ENCODE measurements around the gene PLEKHG4B. TPM values are rescaled to one million over a fixed set of nuclear protein-coding genes. Genes with fewer than 3 reads are reported as not detected.
"Not testable (repeated sequence)": the region's sequence is repeated elsewhere in the genome, so short reads cannot be mapped to it uniquely, and the experiment has no call there.

The PLEKHG4B gene
- total and polyA plus RNA-seq, 3 experiments from 2014 or later, result not detected

GRCh38 chr5:162190-162564 is 70.2 kb downstream of the PLEKHG4B start:
- no peaks in the 10 kb centered on the region for H3K9me3 ChIP-seq (ENCODE audit: low read length)
- CTCF ChIA-PET, result no interaction called here
- Mint-ChIP-seq H3K36me3 (no peaks in the 10 kb centered on the region), H3K27ac (no peak overlapping the region), H3K27me3 (peaks cover 4 to 25% of the 10 kb centered on the region in 2 donors), H3K4me3 (no peak overlapping the region), H3K4me1 (no peaks in the 10 kb centered on the region), H3K9me3 (no peaks in the 10 kb centered on the region)
- H3K36me3 ChIP-seq (ENCODE audit: insufficient read depth, low read length), result no peaks in the 10 kb centered on the region
- no peaks in the 10 kb centered on the region for H3K27me3 ChIP-seq (ENCODE audit: insufficient read depth, low read length, poor library complexity, severe bottlenecking)
- no peak for DNase-seq
- no peak overlapping the region for H3K4me3 ChIP-seq (ENCODE audit: low read length)
- no peak overlapping the region for H3K27ac ChIP-seq (ENCODE audit: low read depth, low read length)
- POLR2A ChIA-PET, result no interaction called here
- no peaks in the 10 kb centered on the region for H3K4me1 ChIP-seq (ENCODE audit: insufficient read depth, low read length)

- no peaks in the 10 kb centered on the region for H3K27me3 ChIP-seq (ENCODE audit: insufficient read depth, low read length, poor library complexity, severe bottlenecking)
- Mint-ChIP-seq H3K4me3 (no peak overlapping the region), H3K4me1 (no peaks in the 10 kb centered on the region), H3K36me3 (no peaks in the 10 kb centered on the region), H3K27ac (no peak overlapping the region), H3K27me3 (peaks cover 4 to 23% of the 10 kb centered on the region in 2 donors), H3K9me3 (no peaks in the 10 kb centered on the region)
- H3K36me3 ChIP-seq (ENCODE audit: insufficient read depth, low read length), result no peaks in the 10 kb centered on the region
- H3K4me3 ChIP-seq (ENCODE audit: low read length), result no peak overlapping the region
- POLR2A ChIA-PET, result no interaction called here
- no peak for DNase-seq
- CTCF ChIA-PET, result no interaction called here
- H3K9me3 ChIP-seq (ENCODE audit: low read length), result no peaks in the 10 kb centered on the region
- no peaks in the 10 kb centered on the region for H3K4me1 ChIP-seq (ENCODE audit: insufficient read depth, low read length)
- no peak overlapping the region for H3K27ac ChIP-seq (ENCODE audit: low read depth, low read length)
Measured at GRCh38 chr5:162565-163337, 70.8 kb downstream of the PLEKHG4B start.

GRCh38 chr5:163338-163620 is 71.3 kb downstream of the PLEKHG4B start:
- H3K9me3 Mint-ChIP-seq, result no peaks in the 10 kb centered on the region
- H3K4me3 ChIP-seq (ENCODE audit: low read length), result no peak overlapping the region
- H3K27me3 ChIP-seq (ENCODE audit: insufficient read depth, low read length, poor library complexity, severe bottlenecking), result no peaks in the 10 kb centered on the region
- CTCF ChIA-PET, result no interaction called here
- no peaks in the 10 kb centered on the region for H3K36me3 Mint-ChIP-seq
- H3K4me1 ChIP-seq (ENCODE audit: insufficient read depth, low read length), result no peaks in the 10 kb centered on the region
- no peak overlapping the region for H3K27ac ChIP-seq (ENCODE audit: low read depth, low read length)
- POLR2A ChIA-PET, result no interaction called here
- H3K36me3 ChIP-seq (ENCODE audit: insufficient read depth, low read length), result no peaks in the 10 kb centered on the region
- no peak overlapping the region for H3K4me3 Mint-ChIP-seq
- no peaks in the 10 kb centered on the region for H3K9me3 ChIP-seq (ENCODE audit: low read length)
- peaks cover 4 to 23% of the 10 kb centered on the region in 2 donors for H3K27me3 Mint-ChIP-seq
- DNase-seq, result no peak
- no peak overlapping the region for H3K27ac Mint-ChIP-seq
- no peaks in the 10 kb centered on the region for H3K4me1 Mint-ChIP-seq

- no peaks in the 10 kb centered on the region for H3K4me1 ChIP-seq (ENCODE audit: insufficient read depth, low read length)
- H3K9me3 ChIP-seq (ENCODE audit: low read length), result no peaks in the 10 kb centered on the region
- Mint-ChIP-seq H3K9me3 (no peaks in the 10 kb centered on the region), H3K36me3 (no peaks in the 10 kb centered on the region), H3K27me3 (peaks cover 2 to 23% of the 10 kb centered on the region in 2 donors), H3K27ac (no peak overlapping the region), H3K4me1 (no peaks in the 10 kb centered on the region), H3K4me3 (no peak overlapping the region)
- CTCF ChIA-PET, result no interaction called here
- H3K36me3 ChIP-seq (ENCODE audit: insufficient read depth, low read length), result no peaks in the 10 kb centered on the region
- no peak for DNase-seq
- H3K27ac ChIP-seq (ENCODE audit: low read depth, low read length), result no peak overlapping the region
- POLR2A ChIA-PET, result no interaction called here
- no peaks in the 10 kb centered on the region for H3K27me3 ChIP-seq (ENCODE audit: insufficient read depth, low read length, poor library complexity, severe bottlenecking)
- H3K4me3 ChIP-seq (ENCODE audit: low read length), result no peak overlapping the region
Measured at GRCh38 chr5:163841-164240, 71.9 kb downstream of the PLEKHG4B start.

GRCh38 chr5:164244-164643 is 72.3 kb downstream of the PLEKHG4B start:
- CTCF ChIA-PET, result no interaction called here
- no peaks in the 10 kb centered on the region for H3K4me1 ChIP-seq (ENCODE audit: insufficient read depth, low read length)
- H3K27me3 Mint-ChIP-seq, result peaks cover 2 to 21% of the 10 kb centered on the region in 2 donors
- no peaks in the 10 kb centered on the region for H3K27me3 ChIP-seq (ENCODE audit: insufficient read depth, low read length, poor library complexity, severe bottlenecking)
- H3K4me3 ChIP-seq (ENCODE audit: low read length), result no peak overlapping the region
- no peak overlapping the region for H3K27ac Mint-ChIP-seq
- no peak overlapping the region for H3K4me3 Mint-ChIP-seq
- POLR2A ChIA-PET, result no interaction called here
- no peaks in the 10 kb centered on the region for H3K36me3 Mint-ChIP-seq
- H3K9me3 Mint-ChIP-seq, result no peaks in the 10 kb centered on the region
- no peaks in the 10 kb centered on the region for H3K36me3 ChIP-seq (ENCODE audit: insufficient read depth, low read length)
- DNase-seq, result no peak
- H3K4me1 Mint-ChIP-seq, result no peaks in the 10 kb centered on the region
- no peak overlapping the region for H3K27ac ChIP-seq (ENCODE audit: low read depth, low read length)
- H3K9me3 ChIP-seq (ENCODE audit: low read length), result no peaks in the 10 kb centered on the region

- H3K4me3 Mint-ChIP-seq; H3K36me3 Mint-ChIP-seq; H3K27ac Mint-ChIP-seq; H3K36me3 ChIP-seq (ENCODE audit: insufficient read depth, low read length); CTCF ChIA-PET; H3K9me3 ChIP-seq (ENCODE audit: low read length); POLR2A ChIA-PET; H3K4me1 Mint-ChIP-seq; H3K27me3 ChIP-seq (ENCODE audit: insufficient read depth, low read length, poor library complexity, severe bottlenecking); H3K9me3 Mint-ChIP-seq; H3K27ac ChIP-seq (ENCODE audit: low read depth, low read length); H3K4me1 ChIP-seq (ENCODE audit: insufficient read depth, low read length); H3K4me3 ChIP-seq (ENCODE audit: low read length); DNase-seq: not testable (repeated sequence)
- peaks cover 2 to 15% of the 10 kb centered on the region in 2 donors for H3K27me3 Mint-ChIP-seq
Measured at GRCh38 chr5:164783-165182, 72.8 kb downstream of the PLEKHG4B start.

GRCh38 chr5:166441-167372 is 74.7 kb downstream of the PLEKHG4B start:
- no peaks in the 10 kb centered on the region for H3K36me3 Mint-ChIP-seq
- H3K27me3 Mint-ChIP-seq, result no peaks in the 10 kb centered on the region
- H3K27me3 ChIP-seq (ENCODE audit: insufficient read depth, low read length, poor library complexity, severe bottlenecking), result no peaks in the 10 kb centered on the region
- no peaks in the 10 kb centered on the region for H3K9me3 Mint-ChIP-seq
- no peaks in the 10 kb centered on the region for H3K4me1 Mint-ChIP-seq
- no peak overlapping the region for H3K27ac ChIP-seq (ENCODE audit: low read depth, low read length)
- H3K4me1 ChIP-seq (ENCODE audit: insufficient read depth, low read length), result no peaks in the 10 kb centered on the region
- CTCF ChIA-PET, result no interaction called here
- no peak overlapping the region for H3K27ac Mint-ChIP-seq
- no peak for DNase-seq
- no peaks in the 10 kb centered on the region for H3K36me3 ChIP-seq (ENCODE audit: insufficient read depth, low read length)
- H3K4me3 Mint-ChIP-seq, result no peak overlapping the region
- POLR2A ChIA-PET, result no interaction called here
- H3K4me3 ChIP-seq (ENCODE audit: low read length), result no peak overlapping the region
- no peaks in the 10 kb centered on the region for H3K9me3 ChIP-seq (ENCODE audit: low read length)

GRCh38 chr5:167511-167910 is 75.5 kb downstream of the PLEKHG4B start:
- Mint-ChIP-seq H3K4me1 (no peaks in the 10 kb centered on the region), H3K27me3 (no peaks in the 10 kb centered on the region), H3K27ac (no peak overlapping the region), H3K36me3 (no peaks in the 10 kb centered on the region), H3K4me3 (no peak overlapping the region), H3K9me3 (no peaks in the 10 kb centered on the region)
- Histone ChIP-seq H3K4me3 (ENCODE audit: low read length) (no peak overlapping the region), H3K4me1 (ENCODE audit: insufficient read depth, low read length) (no peaks in the 10 kb centered on the region), H3K27me3 (ENCODE audit: insufficient read depth, low read length, poor library complexity, severe bottlenecking) (no peaks in the 10 kb centered on the region), H3K9me3 (ENCODE audit: low read length) (no peaks in the 10 kb centered on the region), H3K27ac (ENCODE audit: low read depth, low read length) (no peak overlapping the region), H3K36me3 (ENCODE audit: insufficient read depth, low read length) (no peaks in the 10 kb centered on the region)
- ChIA-PET CTCF (no interaction called here), POLR2A (no interaction called here)
- DNase-seq, result no peak

All from CD8-positive, alpha-beta memory T cell (primary cell).